ENCODE measurements around the gene LTO1. TPM values are rescaled to one million over a fixed set of nuclear protein-coding genes. Genes with fewer than 3 reads are reported as not detected.

Gene LTO1
- polyA plus RNA-seq, 1 of the 3 experiments (the other 2 are of a cell fraction), result 30.8 TPM

- no peaks in the 10 kb centered on the region for H3K9me2 ChIP-seq
- no peaks in the 10 kb centered on the region; a peak in 1 of 4 replicates for H3K4me1 ChIP-seq (ENCODE audit: control insufficient read depth in 1 of 2, insufficient read depth in 2 of 2, low read depth in 1 of 2, low read length in 1 of 2)
- TF ChIP-seq RCOR1 (IDR thresholded peaks at IDR 0.05; ENCODE audit: low read length) (no peak), NRF1 (IDR thresholded peaks at IDR 0.05; ENCODE audit: low read depth, low read length) (no peak), FOSL2 (IDR thresholded peaks at IDR 0.05; ENCODE audit: borderline replicate concordance, low read depth) (no peak), EP300 (IDR thresholded peaks at IDR 0.05; ENCODE audit: borderline replicate concordance in 1 of 2, low read depth in 1 of 2, low read length in 1 of 2) (no peak), RAD21 (IDR thresholded peaks at IDR 0.05; ENCODE audit: low read length) (no peak), FOXM1 (IDR thresholded peaks at IDR 0.05; ENCODE audit: low read depth) (no peak), MAX (IDR thresholded peaks at IDR 0.05; ENCODE audit: low read depth) (no peak), ELF1 (IDR thresholded peaks at IDR 0.05) (no peak), GATA2 (CRISPR knock-in tag; IDR thresholded peaks at IDR 0.05) (no peak), CTCF (IDR thresholded peaks at IDR 0.05) (no peak), YY1 (IDR thresholded peaks at IDR 0.05; ENCODE audit: low read depth) (no peak)
- H3K36me3 ChIP-seq (replicated peaks in 1 of 2; ENCODE audit: control insufficient read depth in 1 of 2, insufficient read depth in 2 of 2, low read length in 1 of 2), result no peaks in the 10 kb centered on the region
- no peaks in the 10 kb centered on the region for H4K20me1 ChIP-seq (ENCODE audit: insufficient read depth)
- H3K27ac ChIP-seq (ENCODE audit: low read depth in 2 of 2, low read length in 1 of 2), result no peak overlapping the region
- 48% methylated on average over 5 of the region's 8 CpGs for WGBS (ENCODE audit: low lambda C conversion rate)
- DNase-seq, result no peak
- no peak overlapping the region for H2AFZ ChIP-seq (ENCODE audit: low read depth)
- H3K27me3 ChIP-seq (ENCODE audit: insufficient read depth), result peaks cover 39% of the 10 kb centered on the region; the same call in 1 of the 2 replicates
- H3K79me2 ChIP-seq (ENCODE audit: insufficient read depth), result no peaks in the 10 kb centered on the region
- ChIA-PET CTCF (interaction anchor here (1.0 to 1.6 kb wide), 5 partner anchors 9 to 477 kb away, joined by 3 to 6 read pairs (median 4); no protein-coding TSS in a partner anchor), POLR2A (no interaction called here)
- H3K9ac ChIP-seq, result no peak overlapping the region
- H3F3A ChIP-seq (replicated peaks; ENCODE audit: insufficient read depth), result no peaks in the 10 kb centered on the region
- H3K9me3 ChIP-seq, result no peaks in the 10 kb centered on the region
- H3K4me3 ChIP-seq (ENCODE audit: low read depth in 2 of 2, low read length in 1 of 2), result no peak overlapping the region
- H3K4me2 ChIP-seq, result no peak overlapping the region
These were observed 43.8 kb upstream of the LTO1 start for GRCh38 chr11:69718912-69719311.

- no peaks in the 10 kb centered on the region for H3F3A ChIP-seq (replicated peaks; ENCODE audit: insufficient read depth)
- no peaks in the 10 kb centered on the region for H3K9me3 ChIP-seq
- TF ChIP-seq ELF1 (IDR thresholded peaks at IDR 0.05) (no peak), SMC3 (IDR thresholded peaks at IDR 0.05; ENCODE audit: low read depth, low read length) (peak; percentile 28), RAD21 (IDR thresholded peaks at IDR 0.05; ENCODE audit: low read length) (peak; percentile 39), CTCF (IDR thresholded peaks at IDR 0.05) (peak; percentile 58), POLR2AphosphoS5 (IDR thresholded peaks at IDR 0.05; ENCODE audit: low read depth, low read length) (no peak)
- H4K20me1 ChIP-seq (ENCODE audit: insufficient read depth), result no peaks in the 10 kb centered on the region
- no peak overlapping the region for H3K4me3 ChIP-seq (ENCODE audit: low read depth in 2 of 2, low read length in 1 of 2)
- WGBS (ENCODE audit: low lambda C conversion rate), result 22% methylated on average over 3 of the region's 13 CpGs
- no peaks in the 10 kb centered on the region for H3K36me3 ChIP-seq (replicated peaks in 1 of 2; ENCODE audit: control insufficient read depth in 1 of 2, insufficient read depth in 2 of 2, low read length in 1 of 2)
- ChIA-PET CTCF (interaction anchor here (1.0 to 3.8 kb wide), 10 partner anchors 9 to 478 kb away, joined by 3 to 23 read pairs (median 4); partner anchors contain the start of gene FGF19), POLR2A (no interaction called here)
- no peaks in the 10 kb centered on the region for H3K79me2 ChIP-seq (ENCODE audit: insufficient read depth)
- H3K27ac ChIP-seq (ENCODE audit: low read depth in 2 of 2, low read length in 1 of 2), result no peak overlapping the region
- DNase-seq, result peak; percentile 73
- peaks cover 35% of the 10 kb centered on the region; the same call in 1 of the 2 replicates for H3K27me3 ChIP-seq (ENCODE audit: insufficient read depth)
- H3K9ac ChIP-seq, result no peak overlapping the region
- no peaks in the 10 kb centered on the region for H3K9me2 ChIP-seq
- no peak overlapping the region for H2AFZ ChIP-seq (ENCODE audit: low read depth)
- no peak overlapping the region for H3K4me2 ChIP-seq
- H3K4me1 ChIP-seq (ENCODE audit: control insufficient read depth in 1 of 2, insufficient read depth in 2 of 2, low read depth in 1 of 2, low read length in 1 of 2), result no peaks in the 10 kb centered on the region; a peak in 1 of 4 replicates
These were observed 43.0 kb upstream of the LTO1 start for GRCh38 chr11:69718147-69718546.
